ENCODE measurements around the gene RHBDF1.
"Not testable (repeated sequence)": the region's sequence is repeated elsewhere in the genome, so short reads cannot be mapped to it uniquely, and the experiment has no call there.

Gene RHBDF1

DNA sequence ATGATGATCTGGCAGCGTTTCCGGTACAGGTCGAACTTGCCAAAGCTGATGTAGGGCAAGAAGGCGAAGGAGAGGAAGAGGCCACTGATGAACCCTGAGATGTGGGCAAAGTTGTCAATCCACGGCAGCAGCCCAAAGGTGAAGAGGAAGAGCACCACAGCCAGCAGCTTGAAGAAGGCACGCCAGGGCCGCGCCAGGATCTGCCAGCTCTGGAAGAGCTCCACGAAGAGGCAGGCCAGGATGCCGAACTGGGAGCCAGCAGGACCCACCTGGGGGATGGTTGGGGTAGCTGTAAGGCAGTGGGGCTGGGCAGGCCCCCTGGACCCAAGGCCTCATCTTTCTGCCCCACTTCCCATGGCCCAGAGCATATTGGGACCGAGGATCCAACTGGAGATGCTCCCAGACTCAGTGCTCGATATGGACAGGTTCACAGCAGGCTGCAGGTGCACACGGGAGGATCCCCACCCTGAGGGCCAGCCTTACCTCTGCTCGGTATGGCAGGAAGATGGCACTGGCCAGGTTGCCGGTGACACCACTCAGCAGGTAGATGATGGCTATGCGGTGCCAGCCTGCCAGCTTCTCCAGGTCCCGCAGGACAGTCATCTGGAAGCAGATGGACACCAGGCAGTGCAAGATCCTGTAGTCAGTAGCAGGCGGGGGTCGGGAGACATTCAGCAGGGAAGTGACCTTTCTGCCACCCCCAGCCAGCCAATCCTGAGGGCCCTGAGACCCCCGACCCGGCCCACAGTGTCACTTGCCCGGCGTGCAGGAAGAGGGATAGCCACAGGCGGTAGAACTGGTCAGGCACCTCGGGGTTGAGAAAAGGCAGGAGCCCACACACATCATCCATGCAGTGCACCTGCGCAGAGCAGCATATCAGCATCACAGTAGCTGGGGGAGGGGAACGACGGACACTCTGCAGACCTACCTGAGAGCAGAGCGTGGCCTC lies 13.7 kb downstream of the RHBDF1 start:
- no peak for DNase-seq

DNA sequence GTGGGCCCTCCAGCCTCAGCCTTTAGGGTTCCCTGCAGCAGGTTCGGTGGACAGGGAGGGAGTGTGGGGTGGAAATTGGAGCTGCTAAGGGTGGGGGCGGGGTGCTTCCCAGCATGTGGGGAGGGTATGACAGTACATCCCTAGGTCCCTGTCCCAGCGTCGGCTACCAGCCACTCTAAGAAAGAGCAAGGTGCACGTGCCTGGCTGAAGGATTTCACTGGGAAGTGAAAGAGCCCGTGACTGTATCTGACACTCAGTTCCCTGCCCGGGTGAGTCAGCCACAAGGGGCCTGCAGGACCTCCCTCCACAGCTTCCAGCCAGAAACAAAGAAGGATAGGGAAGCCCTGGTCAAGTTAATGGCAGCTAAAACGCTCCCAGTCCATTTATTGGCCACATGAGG lies 14.7 kb downstream of the RHBDF1 start:
- DNase-seq, result no peak

- DNase-seq, result no peak
Observed at GRCh38 chr16:56231-56927, 16.1 kb downstream of the RHBDF1 start.

GRCh38 chr16:55571-56136 lies 16.8 kb downstream of the RHBDF1 start:
- DNase-seq, result no peak

DNA sequence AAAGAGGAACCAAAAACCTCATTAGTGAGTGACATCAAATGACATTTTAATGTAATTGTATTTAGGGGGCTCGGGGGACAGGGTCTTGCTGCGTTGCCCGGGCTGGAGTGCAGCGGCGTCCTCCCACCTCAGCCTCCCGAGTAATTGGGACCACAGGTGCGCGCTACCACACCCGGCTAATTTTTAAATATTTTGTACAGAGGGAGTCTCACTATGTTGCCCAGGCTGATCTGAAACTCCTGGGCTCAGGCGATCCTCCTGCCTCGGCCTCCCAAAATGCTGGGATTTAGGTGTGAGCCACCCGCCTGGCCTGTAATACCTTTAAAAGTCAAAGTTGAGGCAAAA lies 18.2 kb downstream of the RHBDF1 start:
- no peak for DNase-seq

GRCh38 chr16:53346-54236 lies 18.8 kb downstream of the RHBDF1 start, which contains the start of the genes POLR3K and SNRNP25:
Gene POLR3K (minus strand): TSS chr16:53608. CDS start chr16:53586, 22 bp downstream.
Gene SNRNP25 (plus strand): TSS chr16:53828. CDS start chr16:54017, 189 bp downstream.
- DNase-seq, result peak; percentile 95

DNA sequence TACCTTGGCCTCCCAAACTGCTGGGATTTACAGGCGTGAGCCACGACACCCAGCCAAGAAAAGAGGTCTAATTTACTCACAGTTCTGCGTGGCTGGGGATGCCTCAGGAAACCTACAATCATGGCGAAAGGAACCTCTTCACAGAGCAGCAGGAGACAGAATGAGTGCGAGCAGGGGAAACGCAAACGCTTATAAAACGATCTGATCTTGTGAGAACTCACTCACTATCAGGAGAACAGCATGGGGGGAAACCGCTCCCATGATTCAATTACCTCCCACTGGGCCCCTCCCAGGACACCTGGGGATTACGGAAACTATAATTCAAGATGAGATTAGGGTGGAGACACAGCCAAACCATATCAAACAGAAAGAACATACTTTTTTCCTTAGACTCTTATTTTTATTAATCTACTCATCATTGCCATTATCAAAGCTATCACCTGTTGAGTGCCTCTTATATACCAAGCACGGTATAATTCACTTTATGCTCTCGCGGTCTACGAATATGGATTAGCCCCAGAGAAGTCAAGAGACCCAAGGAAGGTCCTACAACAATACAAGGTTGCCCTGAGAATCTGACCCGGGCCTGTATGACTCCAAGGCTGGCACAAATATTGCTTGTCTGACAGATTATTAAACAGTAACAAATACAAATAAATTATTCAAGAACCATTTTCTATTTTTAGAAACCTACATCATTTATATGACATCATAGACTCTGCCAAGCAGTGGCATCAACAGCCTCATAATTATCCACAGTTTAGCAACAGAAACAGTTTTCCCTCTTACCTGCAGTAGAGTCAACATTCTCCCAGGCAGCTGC lies 21.5 kb downstream of the RHBDF1 start:
- DNase-seq, result no peak

GRCh38 chr16:47234-47633 lies 25.2 kb downstream of the RHBDF1 start:
- DNase-seq, result no peak

GRCh38 chr16:46510-46909 lies 25.9 kb downstream of the RHBDF1 start:
- DNase-seq, result not testable (repeated sequence)

- no peak for DNase-seq
Observed at GRCh38 chr16:45454-45853, 27.0 kb downstream of the RHBDF1 start.

- no peak for DNase-seq
Observed at GRCh38 chr16:44655-45054, 27.8 kb downstream of the RHBDF1 start.

DNA sequence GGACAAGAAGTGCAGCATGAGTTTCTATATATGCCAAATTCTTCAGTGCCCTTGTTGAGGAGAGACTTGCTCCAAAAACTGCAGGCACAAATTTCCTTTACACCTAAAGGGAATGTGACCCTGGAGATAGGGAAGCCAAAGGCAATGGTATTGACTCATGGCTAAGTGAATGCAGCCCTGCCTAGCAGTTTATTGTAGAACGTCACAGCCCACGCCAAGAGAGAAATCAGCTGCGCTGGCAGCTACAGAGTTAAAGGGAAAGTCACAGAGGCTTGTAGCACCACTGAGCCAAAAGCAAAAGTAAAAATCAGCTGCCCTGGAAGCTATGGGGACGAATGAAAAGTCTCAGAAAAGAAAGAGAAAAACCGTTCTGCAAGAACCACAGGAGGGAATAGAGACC lies 29.1 kb downstream of the RHBDF1 start:
- no peak for DNase-seq

DNA sequence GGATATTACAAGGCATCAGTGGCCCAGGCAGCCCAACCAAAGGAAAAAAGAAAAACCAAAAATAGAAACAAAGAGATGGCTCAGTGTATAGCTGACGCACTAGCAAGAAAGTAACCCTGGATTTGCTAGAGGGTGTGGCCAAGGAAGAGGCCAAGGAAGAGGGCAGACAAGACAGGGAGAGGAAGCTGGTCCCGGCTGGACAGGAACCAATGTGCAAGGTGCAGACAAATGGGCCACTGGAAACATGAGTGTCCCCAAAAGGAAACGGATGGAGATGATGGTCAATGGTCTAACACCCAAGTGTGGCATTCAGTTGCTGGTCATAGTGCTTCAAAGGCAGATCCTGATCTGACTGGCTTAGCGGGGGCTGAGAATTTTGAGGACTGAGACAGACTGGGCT lies 29.7 kb downstream of the RHBDF1 start:
- DNase-seq, result no peak

- DNase-seq, result no peak
Observed at GRCh38 chr16:42069-42457, 30.4 kb downstream of the RHBDF1 start.

DNA sequence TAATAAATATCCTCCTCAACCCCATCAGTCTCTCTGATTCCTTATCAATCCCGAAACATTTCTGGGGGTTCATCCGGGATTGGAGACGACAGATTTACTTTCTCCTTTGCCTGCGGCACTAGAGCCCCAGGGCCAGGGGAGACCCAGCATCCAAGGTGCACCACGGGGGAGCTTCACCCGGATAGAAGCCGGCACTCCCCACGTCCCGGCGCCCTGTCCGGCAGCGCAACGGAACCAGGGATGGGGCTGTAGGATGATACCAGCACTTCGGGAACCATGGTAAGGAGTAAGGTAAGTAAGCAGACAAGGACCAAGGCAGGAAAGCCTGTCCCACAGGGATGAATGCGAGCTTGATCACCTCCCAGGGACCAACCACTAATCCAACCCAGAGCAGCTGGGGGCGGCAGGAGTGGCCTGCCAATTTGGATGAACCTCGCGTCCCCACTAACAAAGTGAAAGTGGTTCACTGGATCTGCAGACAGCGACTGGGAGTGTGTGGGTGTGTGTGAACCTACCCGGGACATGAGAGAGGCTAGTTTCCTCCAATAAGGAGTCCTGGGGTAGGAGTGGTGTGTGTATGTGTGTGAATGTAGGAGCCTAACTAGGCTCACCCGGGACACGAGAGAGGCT lies 30.9 kb downstream of the RHBDF1 start:
- DNase-seq, result no peak

DNA sequence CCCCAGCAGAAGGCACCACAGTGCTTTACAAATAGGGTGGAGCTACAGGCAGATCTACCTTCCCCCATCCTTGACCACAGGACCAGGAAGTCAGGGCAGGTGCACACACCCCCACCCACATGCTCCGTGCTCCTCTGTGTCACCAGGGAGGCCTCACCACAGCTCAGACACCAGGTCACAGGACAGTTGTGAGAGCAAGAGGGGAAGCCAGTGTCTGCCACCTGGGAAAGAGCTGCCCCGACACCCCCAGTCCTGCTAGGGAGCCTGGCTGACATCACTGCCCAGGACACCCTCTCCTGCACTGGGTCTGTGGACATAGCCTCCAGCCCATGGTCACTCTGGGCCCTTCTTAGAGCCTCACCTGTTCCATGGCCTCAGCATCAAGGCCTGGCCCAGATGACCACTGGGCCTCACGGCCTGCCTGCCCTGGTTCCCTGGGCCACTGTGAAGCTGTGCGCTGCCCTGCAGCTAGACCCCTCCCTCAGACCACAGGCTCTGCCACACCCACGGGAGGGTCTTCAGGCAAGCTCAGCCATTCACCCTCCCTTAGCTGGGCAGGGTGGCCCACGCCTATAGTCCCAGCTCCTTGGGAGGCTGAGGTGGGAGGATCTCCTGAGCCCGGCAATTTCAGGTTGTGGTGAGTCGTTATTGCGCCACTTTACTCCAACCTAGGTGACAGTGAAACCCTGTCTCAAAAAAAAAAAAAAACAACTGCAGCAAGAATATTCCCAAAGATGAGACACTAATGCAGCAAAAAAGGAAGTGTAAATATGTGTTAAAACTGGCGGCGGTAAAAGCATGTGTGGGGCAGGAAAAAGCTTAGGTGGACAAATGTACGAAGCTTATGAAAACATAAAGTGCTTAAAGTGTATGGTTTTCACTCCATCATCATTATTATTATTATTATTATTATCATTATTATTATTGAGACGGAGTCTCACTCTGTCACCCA lies 33.2 kb downstream of the RHBDF1 start:
- no peak for DNase-seq

DNA sequence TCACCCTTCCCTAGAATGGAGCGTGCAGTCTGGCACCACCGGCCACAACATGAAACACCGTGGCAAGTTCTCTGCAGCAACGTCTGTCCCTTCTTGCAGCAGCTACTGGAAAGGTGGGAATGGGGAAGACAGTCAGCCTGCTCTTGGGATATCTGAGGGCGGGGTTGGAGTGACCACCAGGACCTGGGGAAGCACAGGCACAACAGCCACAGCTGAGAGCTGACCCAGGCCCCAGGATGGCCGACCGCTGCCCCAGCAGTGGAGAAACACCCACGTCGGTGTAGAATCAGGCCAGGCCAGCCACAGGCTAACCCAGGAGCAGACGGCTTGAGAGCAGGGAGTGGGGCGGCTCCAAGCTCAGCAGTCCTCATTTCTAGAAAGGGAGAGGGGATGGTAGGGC lies 34.2 kb downstream of the RHBDF1 start:
- not testable (repeated sequence) for DNase-seq

DNA sequence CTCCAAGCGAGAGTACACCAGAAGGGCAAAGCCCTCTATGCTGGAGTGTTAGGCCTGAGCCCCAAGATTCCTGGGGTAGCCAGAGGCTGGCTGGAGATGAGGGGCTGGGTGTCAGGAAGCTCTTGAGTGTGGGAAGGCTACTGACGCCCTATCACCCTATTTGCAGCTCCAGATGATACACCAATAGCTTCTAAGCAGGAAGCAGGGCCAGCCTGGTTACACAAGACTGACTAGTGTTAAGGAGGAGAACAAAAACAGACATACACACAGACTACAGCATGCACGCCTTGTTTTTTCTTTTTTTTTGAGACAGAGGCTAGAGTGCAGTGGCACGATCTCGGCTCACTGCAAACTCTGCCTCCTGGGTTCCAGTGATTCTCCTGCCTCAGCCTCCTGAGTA lies 34.9 kb downstream of the RHBDF1 start:
- no peak for DNase-seq

DNA sequence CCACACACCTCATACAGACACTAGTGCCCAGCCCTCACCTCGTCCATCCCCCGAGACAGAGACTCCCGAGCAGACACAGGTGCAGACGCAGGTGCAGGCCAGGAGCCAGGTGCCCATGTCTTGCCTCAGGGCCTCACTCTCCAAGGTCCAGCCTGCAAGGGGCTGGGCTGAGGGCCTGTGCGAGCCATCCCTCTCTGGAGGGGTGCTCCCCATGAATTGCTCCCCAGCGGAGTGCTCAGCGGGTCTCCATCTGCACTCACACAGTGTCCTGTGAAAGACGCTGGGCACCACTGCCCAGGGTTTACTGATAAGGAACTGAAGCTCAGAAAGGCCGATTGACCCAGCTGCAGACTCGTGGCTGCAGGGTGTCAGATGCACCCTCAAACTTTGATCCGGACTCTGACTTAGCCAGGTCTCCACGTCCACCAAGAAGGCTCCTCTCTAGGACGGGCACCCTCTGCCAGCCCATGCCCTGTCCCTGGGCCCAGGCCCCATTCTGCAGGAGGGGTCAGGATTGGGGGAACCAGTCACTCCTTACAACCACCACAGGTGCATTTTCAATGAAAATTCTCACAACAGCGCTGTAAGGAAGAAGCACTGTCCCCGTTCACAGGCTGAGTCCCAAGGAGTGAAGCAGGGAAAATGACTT lies 36.0 kb downstream of the RHBDF1 start:
- DNase-seq, result no peak
